ENCODE data around the gene ZFP92. TPM values are rescaled to one million over a fixed set of nuclear protein-coding genes. Genes with fewer than 3 reads are reported as not detected.

ZFP92 gene
- 0.19 and 0.28 TPM in 2 replicates for total RNA-seq

GRCh38 chrX:153411255-153411987 lies at the start of gene ZFP92:
Gene ZFP92 (plus strand): TSS chrX:153411472. CDS start chrX:153418323, 6,851 bp downstream.

GRCh38 chrX:153401133-153401764 lies 10.0 kb upstream of the ZFP92 start, which contains the start of gene PNMA6E:
Gene PNMA6E (minus strand): TSS chrX:153401350. CDS start chrX:153398849, 2,501 bp downstream.

DNA sequence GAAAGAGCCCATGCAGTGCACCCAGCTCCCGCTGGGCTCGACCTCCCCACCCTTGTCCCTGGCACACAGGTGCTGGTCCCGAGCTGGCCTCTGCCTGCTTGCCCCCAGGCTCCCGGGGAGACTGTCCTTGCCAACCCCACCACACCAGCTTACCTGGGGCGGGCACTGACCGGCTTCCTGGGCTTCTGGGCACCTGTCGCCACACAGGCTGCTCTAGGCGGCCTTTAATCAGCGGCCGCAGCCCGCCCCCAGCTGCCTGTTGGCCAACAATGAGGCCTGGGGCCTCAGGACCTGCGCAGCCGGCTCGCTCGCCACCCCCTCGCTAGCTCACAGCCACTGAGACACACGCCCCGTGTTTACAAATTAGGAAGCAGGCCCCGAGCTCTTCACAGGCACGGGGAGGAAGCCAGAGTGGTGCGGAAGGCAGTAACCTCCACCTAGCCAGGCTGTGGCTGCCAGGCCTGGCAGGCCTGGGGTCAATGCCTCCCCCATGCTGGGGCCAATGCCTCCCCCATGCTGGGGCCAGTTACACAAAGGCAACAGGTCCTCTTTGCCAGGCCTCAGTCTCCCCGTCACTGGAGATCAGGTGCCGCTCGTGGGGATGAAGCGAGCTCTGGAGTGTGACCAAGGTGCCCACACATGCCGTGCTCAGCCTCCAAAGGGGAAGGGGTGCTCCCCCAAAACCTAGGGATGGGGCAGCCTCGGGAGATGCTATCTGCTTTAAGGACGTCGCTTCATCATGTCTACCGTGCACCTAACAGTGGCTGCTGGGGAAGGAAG lies 34.8 kb downstream of the ZFP92 start, which contains the start of gene TREX2:
TREX2 (minus strand) TSS at position 201 of the 780 bp plus-strand sequence. CDS start 626 bp downstream, outside the sequence.

Other genes starting within 250 kb of the ZFP92 start
- not detected in 2 replicates for gene MAGEA1, start 232.2 kb upstream of the ZFP92 start, total RNA-seq
- not detected in 2 replicates for gene PNMA6F, start 89.7 kb upstream of the ZFP92 start, total RNA-seq
- 7.7 and 8.2 TPM in 2 replicates for gene ZNF275, start 77.3 kb upstream of the ZFP92 start, total RNA-seq
- gene PNMA6E, start 10.1 kb upstream of the ZFP92 start, total RNA-seq = not detected in 2 replicates
- 2.8 and 4.4 TPM in 2 replicates for gene TREX2, start 34.6 kb downstream of the ZFP92 start, total RNA-seq
- 12.7 and 31.1 TPM in 2 replicates for gene HAUS7, start 59.1 kb downstream of the ZFP92 start, total RNA-seq
- 43.9 and 56.4 TPM in 2 replicates for gene BGN, start 83.5 kb downstream of the ZFP92 start, total RNA-seq
- not detected in 2 replicates for gene ATP2B3, start 106.2 kb downstream of the ZFP92 start, total RNA-seq
- 25.9 and 48.5 TPM in 2 replicates for gene CCNQ, start 187.7 kb downstream of the ZFP92 start, total RNA-seq
- gene DUSP9, start 235.7 kb downstream of the ZFP92 start, total RNA-seq = under 0.01 TPM in 1 of 2 replicates, not detected in the other